ENCODE measurements around the gene DLGAP1.

DLGAP1 gene

GRCh38 chr18:3456686-3457069 is 998.4 kb downstream of the DLGAP1 start:
- TF ChIP-seq POLR2AphosphoS5 (IDR thresholded peaks at IDR 0.05; ENCODE audit: low read depth), result no peak
- Histone ChIP-seq H3K4me3 (replicated peaks; ENCODE audit: insufficient read depth, low read length) (no peak overlapping the region), H3K27ac (replicated peaks) (no peak overlapping the region), H3K27me3 (ENCODE audit: insufficient read depth, poor library complexity, severe bottlenecking) (no peaks in the 10 kb centered on the region)
- no peak for DNase-seq (ENCODE audit: low read depth in 1 of 2, low spot score in 1 of 2)

DNA sequence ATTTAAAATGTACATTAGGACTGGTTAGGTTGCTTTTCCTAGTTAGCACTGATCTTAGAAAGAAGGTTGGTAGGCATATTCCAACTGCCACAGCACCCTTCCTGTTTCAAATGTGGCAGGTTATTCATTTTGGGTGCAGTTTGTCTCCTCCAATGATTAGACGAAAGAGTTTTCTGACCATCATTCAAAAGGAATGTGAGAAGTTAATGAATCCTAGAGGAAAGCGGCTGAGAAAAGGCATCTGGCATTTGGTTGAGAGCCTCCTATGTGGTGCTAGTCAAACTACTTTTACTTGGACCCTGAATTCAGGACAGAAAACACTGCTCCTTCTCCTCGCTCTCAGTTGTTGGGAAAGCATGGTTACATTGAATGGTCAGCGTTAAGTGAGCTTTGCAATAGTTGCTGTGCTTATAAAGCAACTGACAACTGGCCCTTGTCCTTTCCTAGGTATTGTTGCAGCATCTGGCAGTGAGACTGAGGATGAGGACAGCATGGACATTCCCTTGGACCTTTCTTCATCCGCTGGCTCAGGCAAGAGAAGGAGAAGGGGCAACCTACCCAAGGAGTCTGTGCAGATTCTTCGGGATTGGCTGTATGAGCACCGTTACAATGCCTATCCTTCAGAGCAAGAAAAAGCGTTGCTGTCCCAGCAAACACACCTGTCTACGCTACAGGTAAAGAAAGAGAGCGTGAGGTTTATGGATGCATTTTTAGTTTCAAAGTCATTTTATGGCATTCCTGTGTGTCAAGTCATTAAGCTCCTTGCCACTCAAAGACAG is 999.0 kb downstream of the DLGAP1 start:
- Histone ChIP-seq H3K27me3 (ENCODE audit: insufficient read depth, poor library complexity, severe bottlenecking) (no peaks in the 10 kb centered on the region), H3K4me3 (replicated peaks; ENCODE audit: insufficient read depth, low read length) (no peak overlapping the region), H3K27ac (replicated peaks) (no peak overlapping the region)
- no peak for DNase-seq (ENCODE audit: low read depth in 1 of 2, low spot score in 1 of 2)
- TF ChIP-seq SPI1 (IDR thresholded peaks at IDR 0.05; ENCODE audit: borderline replicate concordance, low read depth) (no peak), REST (IDR thresholded peaks at IDR 0.05; ENCODE audit: insufficient replicate concordance, low read depth) (no peak), GABPA (IDR thresholded peaks at IDR 0.05; ENCODE audit: low read depth) (no peak), POLR2AphosphoS5 (IDR thresholded peaks at IDR 0.05; ENCODE audit: low read depth) (no peak), CTCF (IDR thresholded peaks at IDR 0.05; ENCODE audit: insufficient read depth, low read length) (no peak)

GRCh38 chr18:3455090-3455635 is 999.9 kb downstream of the DLGAP1 start:
- no peak for DNase-seq (ENCODE audit: low read depth in 1 of 2, low spot score in 1 of 2)
- TF ChIP-seq GABPA (IDR thresholded peaks at IDR 0.05; ENCODE audit: low read depth) (no peak; the same call in 1 of the 2 replicates), CTCF (IDR thresholded peaks at IDR 0.05; ENCODE audit: insufficient read depth, low read length) (no peak), REST (IDR thresholded peaks at IDR 0.05; ENCODE audit: insufficient replicate concordance, low read depth) (no peak), SPI1 (IDR thresholded peaks at IDR 0.05; ENCODE audit: borderline replicate concordance, low read depth) (no peak), POLR2AphosphoS5 (IDR thresholded peaks at IDR 0.05; ENCODE audit: low read depth) (no peak)
- Histone ChIP-seq H3K27ac (replicated peaks) (no peak overlapping the region), H3K27me3 (ENCODE audit: insufficient read depth, poor library complexity, severe bottlenecking) (no peaks in the 10 kb centered on the region), H3K4me3 (replicated peaks; ENCODE audit: insufficient read depth, low read length) (no peak overlapping the region)

DNA sequence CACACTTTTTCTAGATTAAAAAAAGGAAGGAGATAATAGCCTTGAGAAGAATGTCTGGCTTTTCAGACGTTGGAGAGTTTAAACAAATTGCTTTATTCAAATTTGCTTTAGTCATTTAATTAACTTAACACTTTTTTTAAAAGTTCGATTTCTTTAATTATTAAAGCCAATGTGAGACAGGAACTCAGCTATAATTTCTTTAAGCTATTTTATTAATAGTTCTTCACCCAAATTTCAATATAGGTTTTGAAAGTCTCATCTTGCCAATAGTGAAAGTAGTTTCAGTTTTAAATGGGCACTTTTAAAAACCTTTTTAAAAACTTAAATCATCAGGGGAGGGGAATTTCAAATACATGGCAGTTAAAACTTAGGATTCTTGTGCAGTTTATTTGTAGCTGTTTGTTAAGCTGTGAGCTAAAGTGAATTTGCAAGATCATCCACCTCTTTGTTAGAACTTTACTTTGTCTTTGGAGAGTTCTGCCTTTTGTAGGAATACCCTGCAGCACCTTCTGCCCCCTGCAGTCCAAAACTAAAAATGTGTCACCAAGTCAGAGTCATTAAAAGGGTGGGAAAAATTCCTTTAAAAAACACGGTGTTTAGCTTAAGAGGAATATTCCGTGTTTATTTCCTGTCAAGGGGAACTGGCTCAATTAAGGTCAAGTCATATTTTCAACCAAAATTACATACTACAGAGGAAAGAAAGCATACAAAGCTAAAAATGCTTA is 1000.6 kb downstream of the DLGAP1 start:
- Histone ChIP-seq H3K27ac (replicated peaks) (peak overlapping the region; percentile 38), H3K27me3 (ENCODE audit: insufficient read depth, poor library complexity, severe bottlenecking) (no peaks in the 10 kb centered on the region), H3K4me3 (replicated peaks; ENCODE audit: insufficient read depth, low read length) (peak overlapping the region; percentile 18)
- DNase-seq (ENCODE audit: low read depth in 1 of 2, low spot score in 1 of 2), result peak in 1 of 2 experiments; percentile 70
- TF ChIP-seq GABPA (IDR thresholded peaks at IDR 0.05; ENCODE audit: low read depth), result 0 out of 2 replicates have a peak, but pooled peaks have one; percentile 16
- TF ChIP-seq REST (IDR thresholded peaks at IDR 0.05; ENCODE audit: insufficient replicate concordance, low read depth), result no peak
- TF ChIP-seq POLR2AphosphoS5 (IDR thresholded peaks at IDR 0.05; ENCODE audit: low read depth), result no peak
- peak; percentile 57 for TF ChIP-seq CTCF (IDR thresholded peaks at IDR 0.05; ENCODE audit: insufficient read depth, low read length)
- TF ChIP-seq SPI1 (IDR thresholded peaks at IDR 0.05; ENCODE audit: borderline replicate concordance, low read depth), result 0 out of 2 replicates have a peak, but pooled peaks have one; percentile 6

Data from HL-60 (cell line).